ENCODE results near the gene EYS.

The EYS gene

GRCh38 chr6:64299176-64299575, 1407.8 kb downstream of the EYS start:
- no peaks in the 10 kb centered on the region for H3K4me1 ChIP-seq (ENCODE audit: control insufficient read depth, insufficient read depth, low read length)
- no peaks in the 10 kb centered on the region for H3K9me3 ChIP-seq (replicated peaks; ENCODE audit: low read length)
- no peaks in the 10 kb centered on the region for H3K36me3 ChIP-seq (ENCODE audit: insufficient read depth, low read length)
- no peaks in the 10 kb centered on the region for H3K27me3 ChIP-seq (ENCODE audit: control insufficient read depth, insufficient read depth, low read length)
- no peak overlapping the region for H3K4me3 ChIP-seq (ENCODE audit: low read length)
- H3K4me2 ChIP-seq (ENCODE audit: low read length) = no peak overlapping the region
- H3K9ac ChIP-seq (ENCODE audit: low read depth, low read length) = no peak overlapping the region

- Histone ChIP-seq H3K36me3 (ENCODE audit: insufficient read depth, low read length) (no peaks in the 10 kb centered on the region), H3K4me1 (ENCODE audit: control insufficient read depth, insufficient read depth, low read length) (no peaks in the 10 kb centered on the region), H3K9me3 (replicated peaks; ENCODE audit: low read length) (no peaks in the 10 kb centered on the region), H3K4me2 (ENCODE audit: low read length) (no peak overlapping the region), H3K9ac (ENCODE audit: low read depth, low read length) (no peak overlapping the region), H3K27me3 (ENCODE audit: control insufficient read depth, insufficient read depth, low read length) (no peaks in the 10 kb centered on the region), H3K4me3 (ENCODE audit: low read length) (no peak overlapping the region)
Observed at GRCh38 chr6:64294034-64294433, 1413.0 kb downstream of the EYS start.

GRCh38 chr6:64293298-64293697, 1413.7 kb downstream of the EYS start:
- no peaks in the 10 kb centered on the region for H3K36me3 ChIP-seq (ENCODE audit: insufficient read depth, low read length)
- H3K4me2 ChIP-seq (ENCODE audit: low read length) = no peak overlapping the region
- H3K4me1 ChIP-seq (ENCODE audit: control insufficient read depth, insufficient read depth, low read length) = no peaks in the 10 kb centered on the region
- no peak overlapping the region for H3K4me3 ChIP-seq (ENCODE audit: low read length)
- no peaks in the 10 kb centered on the region for H3K9me3 ChIP-seq (replicated peaks; ENCODE audit: low read length)
- H3K9ac ChIP-seq (ENCODE audit: low read depth, low read length) = no peak overlapping the region
- no peaks in the 10 kb centered on the region for H3K27me3 ChIP-seq (ENCODE audit: control insufficient read depth, insufficient read depth, low read length)

GRCh38 chr6:64290867-64291266, 1416.2 kb downstream of the EYS start:
- Histone ChIP-seq H3K36me3 (ENCODE audit: insufficient read depth, low read length) (no peaks in the 10 kb centered on the region), H3K4me3 (ENCODE audit: low read length) (no peak overlapping the region), H3K9ac (ENCODE audit: low read depth, low read length) (no peak overlapping the region)

GRCh38 chr6:64289931-64290330, 1417.1 kb downstream of the EYS start:
- Histone ChIP-seq H3K4me1 (ENCODE audit: control insufficient read depth, insufficient read depth, low read length) (no peaks in the 10 kb centered on the region), H3K9me3 (replicated peaks; ENCODE audit: low read length) (no peaks in the 10 kb centered on the region), H3K4me3 (ENCODE audit: low read length) (no peak overlapping the region), H3K4me2 (ENCODE audit: low read length) (no peak overlapping the region), H3K9ac (ENCODE audit: low read depth, low read length) (no peak overlapping the region), H3K27me3 (ENCODE audit: control insufficient read depth, insufficient read depth, low read length) (no peaks in the 10 kb centered on the region), H3K36me3 (ENCODE audit: insufficient read depth, low read length) (no peaks in the 10 kb centered on the region)

More at GRCh38 chr6:64290867-64291266, 1416.2 kb downstream of the EYS start:
- H3K4me1 ChIP-seq (ENCODE audit: control insufficient read depth, insufficient read depth, low read length) = no peaks in the 10 kb centered on the region
- no peak overlapping the region for H3K4me2 ChIP-seq (ENCODE audit: low read length)
- H3K27me3 ChIP-seq (ENCODE audit: control insufficient read depth, insufficient read depth, low read length) = no peaks in the 10 kb centered on the region
- no peaks in the 10 kb centered on the region for H3K9me3 ChIP-seq (replicated peaks; ENCODE audit: low read length)

- Histone ChIP-seq H3K9me3 (replicated peaks; ENCODE audit: low read length) (no peaks in the 10 kb centered on the region), H3K27me3 (ENCODE audit: control insufficient read depth, insufficient read depth, low read length) (no peaks in the 10 kb centered on the region), H3K36me3 (ENCODE audit: insufficient read depth, low read length) (no peaks in the 10 kb centered on the region), H3K9ac (ENCODE audit: low read depth, low read length) (no peak overlapping the region), H3K4me3 (ENCODE audit: low read length) (no peak overlapping the region), H3K4me1 (ENCODE audit: control insufficient read depth, insufficient read depth, low read length) (no peaks in the 10 kb centered on the region), H3K4me2 (ENCODE audit: low read length) (no peak overlapping the region)
Observed at GRCh38 chr6:64288351-64288750, 1418.7 kb downstream of the EYS start.

GRCh38 chr6:64281167-64281566, 1425.9 kb downstream of the EYS start:
- H3K9me3 ChIP-seq (replicated peaks; ENCODE audit: low read length) = no peaks in the 10 kb centered on the region
- H3K36me3 ChIP-seq (ENCODE audit: insufficient read depth, low read length) = no peaks in the 10 kb centered on the region
- H3K4me1 ChIP-seq (ENCODE audit: control insufficient read depth, insufficient read depth, low read length) = no peaks in the 10 kb centered on the region
- H3K4me2 ChIP-seq (ENCODE audit: low read length) = no peak overlapping the region
- no peaks in the 10 kb centered on the region for H3K27me3 ChIP-seq (ENCODE audit: control insufficient read depth, insufficient read depth, low read length)
- no peak overlapping the region for H3K9ac ChIP-seq (ENCODE audit: low read depth, low read length)
- no peak overlapping the region for H3K4me3 ChIP-seq (ENCODE audit: low read length)

DNA sequence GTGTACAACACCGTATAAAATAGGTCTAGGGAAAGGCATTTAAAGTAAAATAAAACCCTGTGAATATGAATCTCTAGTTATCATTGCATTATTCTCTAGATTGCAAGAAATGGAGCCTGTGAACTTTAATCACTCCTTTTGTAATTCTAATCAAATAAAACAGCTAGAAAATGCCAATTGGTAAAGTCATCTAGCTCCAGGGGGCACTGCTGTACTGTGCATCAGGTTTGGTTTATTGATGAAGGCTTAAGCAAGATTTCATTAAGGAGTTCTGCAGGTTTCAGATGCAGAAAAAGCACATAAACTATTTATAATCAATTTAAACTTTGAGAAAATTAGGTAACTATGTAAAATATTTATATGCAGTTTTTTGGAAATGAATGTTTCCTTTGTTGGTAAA, 1426.5 kb downstream of the EYS start:
- Histone ChIP-seq H3K4me2 (ENCODE audit: low read length) (no peak overlapping the region), H3K4me3 (ENCODE audit: low read length) (no peak overlapping the region), H3K36me3 (ENCODE audit: insufficient read depth, low read length) (no peaks in the 10 kb centered on the region), H3K9ac (ENCODE audit: low read depth, low read length) (no peak overlapping the region), H3K4me1 (ENCODE audit: control insufficient read depth, insufficient read depth, low read length) (no peaks in the 10 kb centered on the region), H3K9me3 (replicated peaks; ENCODE audit: low read length) (no peaks in the 10 kb centered on the region), H3K27me3 (ENCODE audit: control insufficient read depth, insufficient read depth, low read length) (no peaks in the 10 kb centered on the region)

DNA sequence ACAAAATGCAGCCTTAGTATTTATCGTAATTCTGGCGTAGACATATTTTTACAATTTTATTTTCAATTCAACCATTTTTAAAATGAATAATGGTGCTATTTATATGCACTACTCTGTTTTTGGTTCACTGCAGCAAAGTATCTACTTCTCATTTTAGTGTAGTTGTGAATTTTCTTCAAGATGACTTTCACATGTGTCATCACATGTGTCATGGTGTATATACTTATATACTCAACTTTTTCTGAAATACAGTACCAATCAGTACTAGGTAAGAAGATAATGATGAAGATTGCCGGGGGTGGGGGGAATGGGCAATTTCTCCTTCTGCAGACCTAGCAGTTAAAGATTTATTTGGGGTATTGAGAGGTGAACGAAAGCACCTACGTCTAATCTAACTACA, 1436.9 kb downstream of the EYS start:
- no peaks in the 10 kb centered on the region for H3K36me3 ChIP-seq (ENCODE audit: insufficient read depth, low read length)

GRCh38 chr6:64266351-64266821, 1440.6 kb downstream of the EYS start:
- Histone ChIP-seq H3K4me2 (ENCODE audit: low read length) (no peak overlapping the region), H3K36me3 (ENCODE audit: insufficient read depth, low read length) (no peaks in the 10 kb centered on the region), H3K9ac (ENCODE audit: low read depth, low read length) (no peak overlapping the region), H3K4me1 (ENCODE audit: control insufficient read depth, insufficient read depth, low read length) (no peaks in the 10 kb centered on the region), H3K9me3 (replicated peaks; ENCODE audit: low read length) (no peaks in the 10 kb centered on the region), H3K27me3 (ENCODE audit: control insufficient read depth, insufficient read depth, low read length) (no peaks in the 10 kb centered on the region), H3K4me3 (ENCODE audit: low read length) (no peak overlapping the region)

More for the DNA sequence above, 1436.9 kb downstream of the EYS start:
- no peak overlapping the region for H3K9ac ChIP-seq (ENCODE audit: low read depth, low read length)
- H3K27me3 ChIP-seq (ENCODE audit: control insufficient read depth, insufficient read depth, low read length) = no peaks in the 10 kb centered on the region
- no peak overlapping the region for H3K4me2 ChIP-seq (ENCODE audit: low read length)
- H3K4me1 ChIP-seq (ENCODE audit: control insufficient read depth, insufficient read depth, low read length) = no peaks in the 10 kb centered on the region
- H3K9me3 ChIP-seq (replicated peaks; ENCODE audit: low read length) = peaks cover 5% of the 10 kb centered on the region
- no peak overlapping the region for H3K4me3 ChIP-seq (ENCODE audit: low read length)

GRCh38 chr6:64263778-64264177, 1443.2 kb downstream of the EYS start:
- no peaks in the 10 kb centered on the region for H3K9me3 ChIP-seq (replicated peaks; ENCODE audit: low read length)
- no peak overlapping the region for H3K9ac ChIP-seq (ENCODE audit: low read depth, low read length)
- no peak overlapping the region for H3K4me3 ChIP-seq (ENCODE audit: low read length)
- no peak overlapping the region for H3K4me2 ChIP-seq (ENCODE audit: low read length)
- no peaks in the 10 kb centered on the region for H3K36me3 ChIP-seq (ENCODE audit: insufficient read depth, low read length)
- no peaks in the 10 kb centered on the region for H3K27me3 ChIP-seq (ENCODE audit: control insufficient read depth, insufficient read depth, low read length)
- no peaks in the 10 kb centered on the region for H3K4me1 ChIP-seq (ENCODE audit: control insufficient read depth, insufficient read depth, low read length)

GRCh38 chr6:64259372-64259771, 1447.7 kb downstream of the EYS start:
- Histone ChIP-seq H3K4me2 (ENCODE audit: low read length) (no peak overlapping the region), H3K9ac (ENCODE audit: low read depth, low read length) (no peak overlapping the region), H3K36me3 (ENCODE audit: insufficient read depth, low read length) (no peaks in the 10 kb centered on the region), H3K27me3 (ENCODE audit: control insufficient read depth, insufficient read depth, low read length) (no peaks in the 10 kb centered on the region), H3K4me3 (ENCODE audit: low read length) (no peak overlapping the region), H3K9me3 (replicated peaks; ENCODE audit: low read length) (no peaks in the 10 kb centered on the region), H3K4me1 (ENCODE audit: control insufficient read depth, insufficient read depth, low read length) (no peaks in the 10 kb centered on the region)

Data from skeletal muscle satellite cell (primary cell).